ENCODE data around the gene DIP2C. TPM values are rescaled to one million over a fixed set of nuclear protein-coding genes. Genes with fewer than 3 reads are reported as not detected.

The DIP2C gene
- total RNA-seq, 1 donor from 2014 or later, result 18.4 TPM

DNA sequence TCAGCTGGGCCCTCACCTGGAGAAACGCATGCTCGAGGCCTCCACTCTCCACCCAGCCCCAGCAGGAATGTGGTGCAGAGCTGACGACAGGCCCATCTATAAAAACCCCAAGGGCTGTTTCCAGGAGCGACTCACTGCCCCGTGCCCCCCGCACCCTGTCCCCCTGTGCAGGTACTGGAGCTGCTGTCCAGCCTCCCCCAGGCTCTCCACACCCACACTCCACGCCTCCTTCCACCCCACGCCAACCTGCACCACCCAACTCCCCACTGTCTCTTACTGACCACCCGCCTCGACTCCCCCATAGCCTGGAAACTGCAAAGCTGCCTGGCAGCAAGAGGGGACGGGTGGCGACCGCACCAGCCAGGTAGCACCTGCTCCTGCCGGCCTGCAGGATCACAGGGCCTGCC, 43.3 kb downstream of the DIP2C start:
- no peak for DNase-seq (ENCODE audit: extremely low spot score in 2 of 2)
- TF ChIP-seq POLR2A (IDR thresholded peaks at IDR 0.05), result no peak
- TF ChIP-seq, protein P1, sequence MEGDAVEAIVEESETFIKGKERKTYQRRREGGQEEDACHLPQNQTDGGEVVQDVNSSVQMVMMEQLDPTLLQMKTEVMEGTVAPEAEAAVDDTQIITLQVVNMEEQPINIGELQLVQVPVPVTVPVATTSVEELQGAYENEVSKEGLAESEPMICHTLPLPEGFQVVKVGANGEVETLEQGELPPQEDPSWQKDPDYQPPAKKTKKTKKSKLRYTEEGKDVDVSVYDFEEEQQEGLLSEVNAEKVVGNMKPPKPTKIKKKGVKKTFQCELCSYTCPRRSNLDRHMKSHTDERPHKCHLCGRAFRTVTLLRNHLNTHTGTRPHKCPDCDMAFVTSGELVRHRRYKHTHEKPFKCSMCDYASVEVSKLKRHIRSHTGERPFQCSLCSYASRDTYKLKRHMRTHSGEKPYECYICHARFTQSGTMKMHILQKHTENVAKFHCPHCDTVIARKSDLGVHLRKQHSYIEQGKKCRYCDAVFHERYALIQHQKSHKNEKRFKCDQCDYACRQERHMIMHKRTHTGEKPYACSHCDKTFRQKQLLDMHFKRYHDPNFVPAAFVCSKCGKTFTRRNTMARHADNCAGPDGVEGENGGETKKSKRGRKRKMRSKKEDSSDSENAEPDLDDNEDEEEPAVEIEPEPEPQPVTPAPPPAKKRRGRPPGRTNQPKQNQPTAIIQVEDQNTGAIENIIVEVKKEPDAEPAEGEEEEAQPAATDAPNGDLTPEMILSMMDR (IDR thresholded peaks at IDR 0.05), result no peak
- no peak for TF ChIP-seq POLR2AphosphoS5 (IDR thresholded peaks at IDR 0.05; ENCODE audit: insufficient read depth in 1 of 2, low read depth in 1 of 2)
- no peaks in the 10 kb centered on the region for H3K27me3 ChIP-seq
- peaks cover 15% of the 10 kb centered on the region for H3K4me1 ChIP-seq
- H3K36me3 ChIP-seq, result no peaks in the 10 kb centered on the region
- intact Hi-C loops (cut with DNase I), result no loop called here
- H3K9me3 ChIP-seq, result no peaks in the 10 kb centered on the region
- no peak overlapping the region for H3K4me3 ChIP-seq
- H3K27ac ChIP-seq, result no peak overlapping the region

DNA sequence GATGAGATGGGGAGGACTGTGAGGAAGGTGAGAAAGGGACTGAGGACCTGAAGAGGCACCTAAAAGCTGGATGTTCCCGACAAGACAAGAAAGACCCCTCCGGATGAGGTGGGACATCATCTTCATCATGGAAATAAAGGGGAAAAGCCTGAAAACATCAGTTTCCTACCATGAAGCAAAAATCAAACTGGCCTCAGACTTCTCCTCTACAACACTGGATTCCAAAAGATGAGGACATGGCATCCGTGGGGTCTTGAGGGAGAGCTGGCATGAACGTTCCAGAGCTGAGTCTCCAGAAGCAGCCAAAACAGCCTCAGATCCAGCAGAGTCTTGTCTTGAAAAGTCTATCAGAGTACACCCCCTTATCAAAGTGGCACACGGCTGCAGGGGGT, 44.5 kb downstream of the DIP2C start:
- Histone ChIP-seq H3K36me3 (no peaks in the 10 kb centered on the region), H3K4me3 (no peak overlapping the region), H3K9me3 (no peaks in the 10 kb centered on the region), H3K27ac (no peak overlapping the region), H3K27me3 (no peaks in the 10 kb centered on the region), H3K4me1 (peaks cover 3% of the 10 kb centered on the region)
- intact Hi-C loops (cut with DNase I), result no loop called here
- no peak for DNase-seq (ENCODE audit: extremely low spot score in 2 of 2)
- no peak for TF ChIP-seq POLR2AphosphoS5 (IDR thresholded peaks at IDR 0.05; ENCODE audit: insufficient read depth in 1 of 2, low read depth in 1 of 2)

DNA sequence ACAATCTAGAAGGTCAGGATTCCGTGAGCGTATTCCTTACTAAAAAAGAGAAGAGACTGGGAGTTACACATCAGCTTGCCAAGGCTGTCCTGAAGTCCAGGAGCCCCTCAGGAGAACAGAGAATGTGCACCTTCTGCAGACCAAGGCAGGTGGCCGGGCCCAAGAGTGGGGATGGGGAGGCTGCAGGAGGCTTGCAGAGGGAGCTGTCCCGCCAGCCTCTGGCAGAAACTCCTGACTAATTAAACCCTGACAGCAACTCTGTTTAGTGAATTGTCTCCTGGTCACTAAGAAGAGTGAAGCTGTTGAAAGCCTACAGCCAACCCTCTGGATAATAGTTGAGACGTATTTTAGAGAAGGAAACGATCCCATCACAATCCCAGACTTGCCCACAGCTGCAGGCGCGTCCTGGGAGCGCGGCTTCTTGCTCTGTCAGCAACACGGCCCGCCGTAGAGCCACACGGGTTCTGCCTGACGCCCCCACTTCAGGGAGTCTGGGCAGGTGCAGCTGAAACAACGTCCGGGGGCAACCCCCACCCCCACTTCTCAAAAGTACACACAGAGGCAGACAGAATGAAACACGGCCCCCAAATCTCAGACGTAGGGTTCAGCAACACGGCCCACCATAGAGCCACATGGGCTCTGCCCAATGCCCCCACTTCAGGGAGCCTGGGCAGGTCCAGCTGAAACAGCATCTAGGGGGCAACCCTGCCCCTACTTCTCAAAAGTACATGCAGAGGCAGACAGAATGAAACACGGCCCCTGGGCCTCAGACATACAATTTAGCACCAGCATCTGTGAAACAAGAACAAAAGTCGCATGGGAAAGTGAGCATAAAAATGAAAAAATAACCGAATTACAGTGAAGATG, 45.2 kb downstream of the DIP2C start:
- Histone ChIP-seq H3K4me3 (no peak overlapping the region), H3K36me3 (no peaks in the 10 kb centered on the region), H3K27ac (no peak overlapping the region), H3K27me3 (no peaks in the 10 kb centered on the region), H3K4me1 (no peaks in the 10 kb centered on the region), H3K9me3 (no peaks in the 10 kb centered on the region)
- TF ChIP-seq, protein P1 (IDR thresholded peaks at IDR 0.05), result no peak
- no peak for DNase-seq (ENCODE audit: extremely low spot score in 2 of 2)
- intact Hi-C loops (cut with DNase I), result no loop called here

DNA sequence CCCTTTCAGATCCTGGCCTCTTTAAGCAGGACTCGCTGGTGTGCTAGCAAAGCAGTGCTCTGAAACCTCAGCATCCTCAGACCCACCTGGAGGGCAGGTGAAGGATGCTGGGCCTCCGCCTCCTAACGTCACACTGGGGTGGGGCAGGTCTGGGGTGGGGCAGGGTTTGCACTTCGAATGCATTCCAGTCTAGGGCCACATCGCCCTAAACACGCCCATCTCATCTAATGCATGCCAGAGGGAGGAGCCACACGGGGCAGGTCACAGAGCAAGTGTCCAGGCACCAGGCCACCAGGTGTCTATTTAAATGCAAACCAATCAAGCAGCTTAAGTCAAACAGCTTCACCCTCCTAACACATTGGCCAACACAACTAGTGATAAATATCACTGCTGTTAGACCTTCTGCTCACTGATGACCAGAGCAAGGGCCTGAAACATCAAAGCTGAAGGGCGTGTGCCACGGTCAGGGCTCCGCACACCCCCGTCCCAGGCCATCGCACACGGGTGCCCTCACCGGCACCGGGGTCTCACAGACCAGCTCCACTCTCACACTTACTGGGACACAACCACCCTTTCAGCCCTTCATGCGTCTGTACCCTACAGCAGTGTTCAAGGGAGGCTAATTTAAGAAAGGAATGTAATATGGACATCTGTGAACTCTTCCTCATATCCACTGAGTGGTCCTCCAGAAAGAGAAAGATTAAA, 47.1 kb downstream of the DIP2C start:
- Histone ChIP-seq H3K27me3 (no peaks in the 10 kb centered on the region), H3K9me3 (no peaks in the 10 kb centered on the region), H3K27ac (no peak overlapping the region), H3K4me3 (no peak overlapping the region), H3K4me1 (peaks cover 12% of the 10 kb centered on the region), H3K36me3 (no peaks in the 10 kb centered on the region)
- no peak for DNase-seq (ENCODE audit: extremely low spot score in 2 of 2)
- TF ChIP-seq POLR2AphosphoS5 (IDR thresholded peaks at IDR 0.05; ENCODE audit: insufficient read depth in 1 of 2, low read depth in 1 of 2), result no peak
- TF ChIP-seq POLR2A (IDR thresholded peaks at IDR 0.05), result no peak
- TF ChIP-seq, protein P1 (IDR thresholded peaks at IDR 0.05), result no peak
- intact Hi-C loops (cut with DNase I), result no loop called here

DNA sequence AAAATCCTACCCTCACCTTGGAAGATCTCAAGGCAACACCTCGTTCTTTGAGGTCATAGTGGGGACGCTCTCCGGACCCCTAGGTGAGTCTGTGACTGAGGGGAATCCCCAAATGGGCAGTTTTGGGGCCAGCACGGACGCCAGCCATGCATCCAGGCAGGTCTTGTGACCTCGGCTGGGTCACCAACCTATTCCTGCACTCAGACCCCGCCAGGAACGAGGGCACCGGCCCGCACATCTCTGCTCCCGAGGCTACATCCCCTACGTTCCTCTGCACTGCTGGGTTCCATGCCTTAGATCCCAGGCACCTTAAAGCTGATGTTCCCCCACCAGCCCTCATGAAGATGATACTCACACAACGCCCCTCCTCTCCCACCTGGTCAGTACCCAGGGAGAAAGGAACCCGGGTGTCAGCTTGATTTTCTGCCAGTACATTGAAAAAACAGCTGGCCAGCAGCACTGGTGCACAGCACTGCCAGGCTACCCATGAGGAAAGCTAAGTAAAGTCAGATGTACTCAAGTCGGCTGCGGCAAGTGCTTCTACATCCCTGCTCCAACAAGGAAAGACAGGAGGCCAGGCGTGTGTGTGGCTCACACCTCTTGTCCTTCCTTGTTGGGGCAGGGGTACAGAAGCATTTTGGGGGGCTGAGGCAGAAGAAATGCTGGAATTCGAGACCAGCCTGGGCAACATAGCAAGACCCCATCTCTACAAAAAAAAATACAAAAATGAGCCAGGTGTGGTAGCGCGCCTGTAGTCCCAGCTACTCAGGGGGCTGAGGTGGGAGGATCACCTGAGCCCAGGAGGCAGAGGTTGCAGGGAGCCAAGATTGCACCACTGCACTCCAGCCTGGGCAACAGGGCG, 48.1 kb downstream of the DIP2C start:
- Histone ChIP-seq H3K4me1 (peaks cover 14% of the 10 kb centered on the region), H3K27ac (no peak overlapping the region), H3K36me3 (no peaks in the 10 kb centered on the region), H3K27me3 (no peaks in the 10 kb centered on the region), H3K9me3 (no peaks in the 10 kb centered on the region), H3K4me3 (no peak overlapping the region)
- DNase-seq (ENCODE audit: extremely low spot score in 2 of 2), result no peak
- TF ChIP-seq POLR2A (IDR thresholded peaks at IDR 0.05) (no peak), POLR2AphosphoS5 (IDR thresholded peaks at IDR 0.05; ENCODE audit: insufficient read depth in 1 of 2, low read depth in 1 of 2) (no peak)
- TF ChIP-seq, protein P1 (IDR thresholded peaks at IDR 0.05), result no peak
- intact Hi-C loops (cut with DNase I), result no loop called here
